H7 (cell line): Measurements from ENCODE around the gene MTCH1. TPM values are rescaled to one million over a fixed set of nuclear protein-coding genes. Genes with fewer than 3 reads are reported as not detected.

ENCODE experiments used
- DNase-seq: peaks from one replicate; pipeline ENCODE4 v3.0.0; 2012
- H3K27me3 ChIP-seq: 2 replicates; pipeline ENCODE4 v1.6.0; 2011; ENCODE audit warnings: mild to moderate bottlenecking, low read length; ENCODE audit not compliant: control insufficient read depth, insufficient read depth
- H3K36me3 ChIP-seq: replicated peaks from 2 replicates; pipeline ENCODE4 v1.5.1; 2011; ENCODE audit warnings: low read length; ENCODE audit not compliant: control insufficient read depth, insufficient read depth
- H3K4me3 ChIP-seq: 2 replicates; pipeline ENCODE4 v1.5.1; 2011; ENCODE audit warnings: low read depth, mild to moderate bottlenecking, control low read depth, low read length, moderate library complexity; ENCODE audit not compliant: insufficient read depth
- total RNA-seq: library from RNA; depleted of rRNA; stranded (reverse); fragments of >200 nt; shearing (Covaris generic); gene quantifications from 2 replicates; pipeline ENCODE4 v1.2.3, GENCODE V29; 2014; rRNA removed

MTCH1 gene
- total RNA-seq, 1 experiment from 2014 or later = 299 TPM

GRCh38 chr6:36927691-36928546 lies 58.1 kb downstream of the MTCH1 start:
- Histone ChIP-seq H3K4me3 (no peak overlapping the region), H3K27me3 (no peaks in the 10 kb centered on the region), H3K36me3 (no peaks in the 10 kb centered on the region)
- no peak for DNase-seq

- H3K36me3 ChIP-seq = no peaks in the 10 kb centered on the region
- H3K27me3 ChIP-seq = no peaks in the 10 kb centered on the region
- DNase-seq = no peak
- H3K4me3 ChIP-seq = no peak overlapping the region
These were observed 59.1 kb downstream of the MTCH1 start for GRCh38 chr6:36926708-36927513.

DNA sequence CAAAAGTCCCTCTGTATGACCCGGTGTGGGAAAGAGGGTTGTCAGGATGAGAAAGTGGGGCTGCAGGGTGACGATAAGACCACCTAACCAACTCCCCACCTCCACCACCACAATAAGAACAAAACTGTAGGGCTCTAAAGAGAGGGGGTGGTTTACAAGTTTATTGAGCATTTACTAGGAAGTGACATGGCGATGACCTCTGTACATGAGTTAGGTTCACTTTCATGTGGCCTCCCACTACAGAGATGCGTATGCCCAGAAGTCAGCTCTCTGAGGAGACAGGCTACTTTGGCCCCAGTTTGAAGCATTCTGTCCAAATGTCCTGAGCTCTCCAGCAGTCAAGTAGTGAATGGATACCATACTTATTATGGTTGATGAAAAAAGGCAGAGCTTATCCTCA lies 60.2 kb downstream of the MTCH1 start:
- H3K4me3 ChIP-seq = no peak overlapping the region

DNA sequence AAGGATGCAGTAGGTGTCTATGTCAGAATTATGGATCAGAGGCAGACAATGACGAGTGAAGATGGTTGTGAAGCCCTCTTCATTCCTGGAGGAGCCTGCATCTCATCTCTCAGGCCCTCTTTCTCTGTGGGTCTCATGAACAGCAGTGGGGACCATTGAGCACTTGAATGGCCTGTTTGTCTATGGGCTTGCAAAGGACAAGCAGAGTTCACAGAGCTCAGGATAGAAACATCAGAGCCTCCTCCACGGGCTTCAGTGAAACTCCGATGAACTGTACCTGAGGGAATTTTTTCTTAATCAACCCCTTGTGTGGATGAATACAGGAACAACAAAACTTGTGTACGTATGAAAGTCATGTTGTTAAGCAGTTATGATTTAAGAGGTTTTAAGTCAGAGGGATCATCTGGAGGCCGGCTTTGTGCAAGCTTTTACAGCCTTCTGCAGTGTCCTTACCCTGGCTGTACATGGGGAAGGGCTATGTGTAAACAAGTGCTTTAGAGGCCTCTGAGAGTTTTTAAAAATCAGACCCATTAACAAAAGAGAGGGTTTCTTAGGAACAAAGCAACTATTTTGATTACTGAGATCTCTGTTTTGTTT lies 61.1 kb downstream of the MTCH1 start:
- no peak overlapping the region for H3K4me3 ChIP-seq
- no peaks in the 10 kb centered on the region for H3K27me3 ChIP-seq
- DNase-seq = no peak
- no peaks in the 10 kb centered on the region for H3K36me3 ChIP-seq

More for the DNA sequence above, 60.2 kb downstream of the MTCH1 start:
- DNase-seq = no peak
- Histone ChIP-seq H3K27me3 (no peaks in the 10 kb centered on the region), H3K36me3 (no peaks in the 10 kb centered on the region)

- no peak for DNase-seq
- Histone ChIP-seq H3K27me3 (no peaks in the 10 kb centered on the region), H3K36me3 (no peaks in the 10 kb centered on the region), H3K4me3 (no peak overlapping the region)
These were observed 61.9 kb downstream of the MTCH1 start for GRCh38 chr6:36924131-36924530.

DNA sequence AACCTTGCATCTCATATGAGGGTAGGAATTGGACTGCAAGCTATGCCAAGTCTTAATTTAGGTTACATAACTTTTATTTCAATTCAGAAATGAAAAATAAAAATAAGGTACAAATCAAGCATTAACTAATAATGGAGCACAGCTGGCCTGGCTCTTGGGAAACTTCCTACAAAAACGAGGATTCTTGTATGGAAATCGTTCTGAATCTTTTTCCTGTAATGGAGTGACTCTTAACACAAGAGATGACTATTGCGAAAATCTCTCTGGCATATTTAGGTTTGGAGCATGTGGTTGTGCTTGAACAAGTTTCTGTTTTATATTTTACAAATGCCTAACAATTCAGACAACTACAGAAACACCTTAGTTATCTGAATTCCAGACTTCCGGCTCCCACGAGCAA lies 65.5 kb downstream of the MTCH1 start:
- H3K27me3 ChIP-seq = no peaks in the 10 kb centered on the region
- H3K36me3 ChIP-seq = no peaks in the 10 kb centered on the region
- no peak overlapping the region for H3K4me3 ChIP-seq
- no peak for DNase-seq

- Histone ChIP-seq H3K4me3 (no peak overlapping the region), H3K27me3 (no peaks in the 10 kb centered on the region), H3K36me3 (no peaks in the 10 kb centered on the region)
- no peak for DNase-seq
These were observed 65.9 kb downstream of the MTCH1 start for GRCh38 chr6:36920049-36920448.

Other genes with a start within 250 kb of the MTCH1 start
- 0.04 and 0.42 TPM in 2 replicates for gene CPNE5, start 146.8 kb downstream of the MTCH1 start, total RNA-seq
- 86.0 and 91.1 TPM in 2 replicates for gene PPIL1, start 111.4 kb downstream of the MTCH1 start, total RNA-seq
- 15.6 and 19.9 TPM in 2 replicates for gene C6orf89, start 100.2 kb downstream of the MTCH1 start, total RNA-seq
- gene PI16, start 31.5 kb downstream of the MTCH1 start, total RNA-seq = not detected in 2 replicates
- 0.04 and 0.17 TPM in 2 replicates for gene FGD2, start 19.5 kb upstream of the MTCH1 start, total RNA-seq
- gene PIM1, start 184.0 kb upstream of the MTCH1 start, total RNA-seq = 89.7 and 93.6 TPM in 2 replicates